Measurements from ENCODE around the gene PCSK1N. TPM values are rescaled to one million over a fixed set of nuclear protein-coding genes. Genes with fewer than 3 reads are reported as not detected.

The PCSK1N gene
- total and polyA plus RNA-seq, 9 of the 15 experiments (the other 6 are each of a cell fraction or from before 2014, with no cell fraction given) = 0.07 to 0.55 (median 0.54) TPM; not detected in 6

DNA sequence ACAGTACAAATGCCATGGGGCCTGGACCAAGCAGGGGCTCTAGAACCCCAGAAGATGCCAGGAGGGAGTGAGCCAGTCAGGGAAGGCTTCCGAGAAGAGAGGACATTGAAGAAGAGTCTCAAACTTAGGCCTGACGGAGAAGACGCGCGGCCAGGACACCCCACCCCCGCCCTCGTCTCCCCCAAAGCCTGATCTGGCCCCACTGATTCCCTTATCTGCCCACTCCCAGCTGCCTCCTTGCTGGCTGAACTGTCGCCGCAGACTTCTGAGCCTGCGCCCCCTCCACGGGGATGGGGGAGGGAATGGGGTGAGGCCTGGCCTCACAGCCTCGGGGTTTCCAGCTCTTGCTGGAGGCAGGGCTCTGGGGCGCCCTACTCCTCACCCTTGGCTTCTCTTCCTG lies 52.6 kb downstream of the PCSK1N start (continued):
- TF ChIP-seq CHD7 (IDR thresholded peaks at IDR 0.05; ENCODE audit: low read depth, low read length) (no peak), NFE2 (IDR thresholded peaks at IDR 0.05; ENCODE audit: low read depth) (no peak; the same call in 1 of the 2 replicates), GATAD2A (IDR thresholded peaks at IDR 0.05) (no peak), JUND (IDR thresholded peaks at IDR 0.05; ENCODE audit: borderline replicate concordance, low read depth, low read length) (peak; percentile 65), JUND (tag; IDR thresholded peaks at IDR 0.05; ENCODE audit: borderline replicate concordance, low read depth, low read length) (no peak; the same call in 2 of the 3 replicates), RBM39 (optimal IDR thresholded peaks at IDR 0.05; ENCODE audit: low read depth, low read length) (no peak), TCF7L2 (IDR thresholded peaks at IDR 0.05; ENCODE audit: low read depth, low read length) (no peak), POLR2AphosphoS5 (IDR thresholded peaks at IDR 0.05; ENCODE audit: control insufficient read depth, insufficient read depth, low read depth, low read length) (peak; percentile 97), PRPF4 (IDR thresholded peaks at IDR 0.05; ENCODE audit: insufficient read depth, low read depth, low read length, poor library complexity, severe bottlenecking) (no peak), HDAC2 (IDR thresholded peaks at IDR 0.05) (peak; percentile 92), ELF2 (CRISPR knock-in tag; IDR thresholded peaks at IDR 0.05) (no peak), MTA2 (IDR thresholded peaks at IDR 0.05; ENCODE audit: low read depth) (peak; percentile 95), MCM3 (IDR thresholded peaks at IDR 0.05) (no peak), CREM (IDR thresholded peaks at IDR 0.05; ENCODE audit: low read depth) (peak; percentile 79), TFAP4 (CRISPR knock-in tag; IDR thresholded peaks at IDR 0.05; ENCODE audit: borderline replicate concordance) (peak; percentile 96), MCM5 (IDR thresholded peaks at IDR 0.05; ENCODE audit: low read depth) (no peak)
- TF ChIP-seq, protein P1, sequence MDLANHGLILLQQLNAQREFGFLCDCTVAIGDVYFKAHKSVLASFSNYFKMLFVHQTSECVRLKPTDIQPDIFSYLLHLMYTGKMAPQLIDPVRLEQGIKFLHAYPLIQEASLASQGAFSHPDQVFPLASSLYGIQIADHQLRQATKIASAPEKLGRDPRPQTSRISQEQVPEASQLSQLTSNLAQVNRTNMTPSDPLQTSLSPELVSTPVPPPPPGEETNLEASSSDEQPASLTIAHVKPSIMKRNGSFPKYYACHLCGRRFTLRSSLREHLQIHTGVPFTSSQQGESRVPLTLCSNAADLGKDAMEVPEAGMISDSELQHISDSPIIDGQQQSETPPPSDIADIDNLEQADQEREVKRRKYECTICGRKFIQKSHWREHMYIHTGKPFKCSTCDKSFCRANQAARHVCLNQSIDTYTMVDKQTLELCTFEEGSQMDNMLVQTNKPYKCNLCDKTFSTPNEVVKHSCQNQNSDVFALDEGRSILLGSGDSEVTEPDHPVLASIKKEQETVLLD (IDR thresholded peaks at IDR 0.05) = 0 out of 2 replicates have a peak, but pooled peaks have one; percentile 67

Measured in K562 (cell line).